Measurements from ENCODE around the gene GAB3.
"Not testable (repeated sequence)": the region's sequence is repeated elsewhere in the genome, so short reads cannot be mapped to it uniquely, and the experiment has no call there.

GRCh38 chrX:154670848-154671247 is 80.0 kb downstream of the GAB3 start:
- TF ChIP-seq ZFP30 (CRISPR knock-in tag; IDR thresholded peaks at IDR 0.05); ISL1 (CRISPR knock-in tag; IDR thresholded peaks at IDR 0.05); PPARA (CRISPR knock-in tag; IDR thresholded peaks at IDR 0.05; ENCODE audit: borderline replicate concordance); CSRNP3 (CRISPR knock-in tag; IDR thresholded peaks at IDR 0.05); PATZ1 (CRISPR knock-in tag; IDR thresholded peaks at IDR 0.05; ENCODE audit: borderline replicate concordance); ZC3H10 (CRISPR knock-in tag; IDR thresholded peaks at IDR 0.05): not testable (repeated sequence)
